SK-N-MC (cell line): ENCODE measurements around the gene LRRD1.

Experiments used
- EZH2 ChIP-seq: fragments of 200-600 bp; sonication (generic); IDR thresholded peaks from one replicate; pipeline ENCODE4 v1.6.1; 2017; ENCODE audit warnings: antibody characterized with exemption
- FOXP2 ChIP-seq: optimal IDR thresholded peaks from 2 replicates; pipeline ENCODE3; 2011; ENCODE audit warnings: mild to moderate bottlenecking, moderate library complexity; ENCODE audit not compliant: insufficient read depth; ENCODE audit errors: extremely low read length, control extremely low read depth
- POLR2AphosphoS5 ChIP-seq: IDR thresholded peaks from 2 replicates; pipeline ENCODE4 v1.6.1; 2012; ENCODE audit warnings: mild to moderate bottlenecking, low read depth, low read length, borderline replicate concordance

GRCh38 chr7:92221766-92222165, 42.8 kb upstream of the LRRD1 start:
- TF ChIP-seq EZH2 = no peak
- TF ChIP-seq POLR2AphosphoS5 = no peak
- TF ChIP-seq FOXP2 = no peak
